ENCODE measurements around the gene PHC3. TPM values are rescaled to one million over a fixed set of nuclear protein-coding genes. Genes with fewer than 3 reads are reported as not detected.

PHC3 gene
- polyA plus RNA-seq, 1 donor from 2014 or later = 18.6 TPM

DNA sequence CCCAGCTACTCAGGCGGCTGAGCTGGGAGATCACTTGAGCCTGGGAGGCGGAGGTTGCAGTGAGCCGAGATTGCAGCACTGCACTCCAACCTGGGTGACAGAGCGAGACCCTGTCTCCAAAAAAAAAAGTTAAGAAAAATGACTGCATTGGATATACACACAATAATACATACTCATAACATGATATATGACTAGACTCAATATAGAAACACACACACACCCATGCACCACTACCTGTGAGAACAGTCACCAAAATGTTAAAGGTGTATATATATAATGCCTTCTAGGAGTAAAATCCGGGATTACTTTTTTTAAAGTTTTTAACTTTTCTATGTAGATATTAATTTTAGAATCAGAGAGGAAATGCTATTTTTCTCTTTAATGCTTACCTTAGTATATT is 25.9 kb downstream of the PHC3 start (continued):
- TF ChIP-seq POLR2AphosphoS5 (IDR thresholded peaks at IDR 0.05) = no peak
- no peak for TF ChIP-seq EZH2 (IDR thresholded peaks at IDR 0.05; ENCODE audit: borderline replicate concordance, insufficient read depth, low read length, poor library complexity, severe bottlenecking)

DNA sequence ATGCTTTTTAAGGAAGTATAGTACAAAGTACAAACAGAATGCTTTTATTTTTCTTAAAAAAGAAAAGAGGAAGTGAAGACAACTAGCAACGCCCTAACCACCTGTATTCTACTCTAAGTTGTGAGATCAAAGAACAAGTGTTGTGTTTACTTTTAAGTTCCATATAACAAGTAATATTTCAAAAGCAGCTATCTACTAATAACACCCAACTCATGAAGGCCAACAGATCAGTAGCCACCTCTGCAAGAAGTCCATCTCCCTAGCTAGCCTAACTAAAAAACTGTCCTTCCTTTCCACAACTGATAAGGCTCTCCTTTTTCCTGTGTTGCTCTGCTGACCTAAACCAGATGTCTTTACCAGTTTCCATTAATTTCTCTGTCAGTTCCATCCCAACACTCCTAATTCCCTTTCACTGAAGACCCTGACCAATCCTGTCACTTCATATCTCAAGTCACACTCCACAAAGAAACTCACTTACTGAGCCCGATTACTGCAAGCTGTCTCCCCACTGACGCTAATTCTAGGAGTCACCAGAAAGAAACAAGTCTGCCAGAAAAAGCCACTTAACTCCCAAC is 26.9 kb downstream of the PHC3 start:
- Histone ChIP-seq H3K9me2 (ENCODE audit: insufficient read depth, low read length) (no peaks in the 10 kb centered on the region), H3K36me3 (ENCODE audit: insufficient read depth, low read length) (no peaks in the 10 kb centered on the region), H3K9me3 (ENCODE audit: low read length) (no peaks in the 10 kb centered on the region), H3K9ac (ENCODE audit: low read length) (no peak overlapping the region), H3K4me2 (ENCODE audit: low read length) (no peak overlapping the region), H3K79me2 (replicated peaks; ENCODE audit: insufficient read depth, low read length) (peaks cover 26% of the 10 kb centered on the region), H3F3A (ENCODE audit: insufficient read depth, low read length, poor library complexity, severe bottlenecking) (no peaks in the 10 kb centered on the region), H3K27me3 (ENCODE audit: insufficient read depth, low read depth, low read length) (no peaks in the 10 kb centered on the region), H4K20me1 (ENCODE audit: insufficient read depth) (no peaks in the 10 kb centered on the region), H2AFZ (ENCODE audit: low read depth, low read length) (no peak overlapping the region), H3K4me3 (ENCODE audit: low read length) (no peak overlapping the region), H3K27ac (ENCODE audit: low read length) (no peak overlapping the region)
- no peak for TF ChIP-seq TAF1 (IDR thresholded peaks at IDR 0.05; ENCODE audit: low read depth)
- TF ChIP-seq RAD21 (conservative IDR thresholded peaks at IDR 0.05) = no peak
- no peak for TF ChIP-seq MXI1 (conservative IDR thresholded peaks at IDR 0.05; ENCODE audit: poor library complexity, severe bottlenecking)
- TF ChIP-seq EZH2 (IDR thresholded peaks at IDR 0.05; ENCODE audit: borderline replicate concordance, insufficient read depth, low read length, poor library complexity, severe bottlenecking) = no peak
- TF ChIP-seq POLR2AphosphoS5 (IDR thresholded peaks at IDR 0.05) = no peak
- TF ChIP-seq SMC3 (conservative IDR thresholded peaks at IDR 0.05; ENCODE audit: poor library complexity) = no peak
- no peak for TF ChIP-seq CTCF (IDR thresholded peaks at IDR 0.05; ENCODE audit: poor library complexity, severe bottlenecking)
- no peak for TF ChIP-seq REST (IDR thresholded peaks at IDR 0.05; ENCODE audit: borderline replicate concordance)
- TF ChIP-seq EP300 (conservative IDR thresholded peaks at IDR 0.05; ENCODE audit: poor library complexity, severe bottlenecking) = no peak

GRCh38 chr3:170154084-170154483 is 27.4 kb downstream of the PHC3 start:
- peaks cover 26% of the 10 kb centered on the region for H3K79me2 ChIP-seq (replicated peaks; ENCODE audit: insufficient read depth, low read length)
- no peaks in the 10 kb centered on the region for H3K9me3 ChIP-seq (ENCODE audit: low read length)
- H3K4me3 ChIP-seq (ENCODE audit: low read length) = no peak overlapping the region
- H3K27me3 ChIP-seq (ENCODE audit: insufficient read depth, low read depth, low read length) = no peaks in the 10 kb centered on the region
- no peaks in the 10 kb centered on the region for H3K9me2 ChIP-seq (ENCODE audit: insufficient read depth, low read length)
- no peak overlapping the region for H2AFZ ChIP-seq (ENCODE audit: low read depth, low read length)
- TF ChIP-seq POLR2AphosphoS5 (IDR thresholded peaks at IDR 0.05) (no peak), REST (IDR thresholded peaks at IDR 0.05; ENCODE audit: borderline replicate concordance) (no peak), MXI1 (conservative IDR thresholded peaks at IDR 0.05; ENCODE audit: poor library complexity, severe bottlenecking) (no peak), CTCF (IDR thresholded peaks at IDR 0.05; ENCODE audit: poor library complexity, severe bottlenecking) (no peak), TAF1 (IDR thresholded peaks at IDR 0.05; ENCODE audit: low read depth) (no peak), SMC3 (conservative IDR thresholded peaks at IDR 0.05; ENCODE audit: poor library complexity) (no peak), RAD21 (conservative IDR thresholded peaks at IDR 0.05) (no peak), EZH2 (IDR thresholded peaks at IDR 0.05; ENCODE audit: borderline replicate concordance, insufficient read depth, low read length, poor library complexity, severe bottlenecking) (no peak), EP300 (conservative IDR thresholded peaks at IDR 0.05; ENCODE audit: poor library complexity, severe bottlenecking) (no peak)
- no peak overlapping the region for H3K4me2 ChIP-seq (ENCODE audit: low read length)
- H3K27ac ChIP-seq (ENCODE audit: low read length) = no peak overlapping the region
- no peaks in the 10 kb centered on the region for H3F3A ChIP-seq (ENCODE audit: insufficient read depth, low read length, poor library complexity, severe bottlenecking)
- no peaks in the 10 kb centered on the region for H4K20me1 ChIP-seq (ENCODE audit: insufficient read depth)
- H3K36me3 ChIP-seq (ENCODE audit: insufficient read depth, low read length) = no peaks in the 10 kb centered on the region
- no peak overlapping the region for H3K9ac ChIP-seq (ENCODE audit: low read length)

All from neural cell (in vitro differentiated cells).